ENCODE data around the gene TTLL9.
A peak's percentile ranks its signal among the peaks of the same experiment; 100 is the strongest.
"Not testable (repeated sequence)": the region's sequence is repeated elsewhere in the genome, so short reads cannot be mapped to it uniquely, and the experiment has no call there.

Gene TTLL9

GRCh38 chr20:31890646-31891045, 20.2 kb downstream of the TTLL9 start:
- no peak for DNase-seq

GRCh38 chr20:31894980-31895675, 24.7 kb downstream of the TTLL9 start:
- peak; percentile 24 for DNase-seq

GRCh38 chr20:31896049-31896448, 25.6 kb downstream of the TTLL9 start:
- DNase-seq: no peak

- DNase-seq: no peak
Measured at GRCh38 chr20:31897541-31897940, 27.1 kb downstream of the TTLL9 start.

GRCh38 chr20:31901615-31902014, 31.2 kb downstream of the TTLL9 start:
- peak; percentile 13 for DNase-seq

- no peak for DNase-seq
Measured at GRCh38 chr20:31903627-31904386, 33.4 kb downstream of the TTLL9 start.

- DNase-seq: no peak
Measured at GRCh38 chr20:31906001-31906400, 35.6 kb downstream of the TTLL9 start.

GRCh38 chr20:31907046-31907445, 36.6 kb downstream of the TTLL9 start:
- no peak for DNase-seq

GRCh38 chr20:31908016-31908415, 37.6 kb downstream of the TTLL9 start:
- DNase-seq: no peak

GRCh38 chr20:31908424-31908823, 38.0 kb downstream of the TTLL9 start:
- DNase-seq: no peak

- no peak for DNase-seq
Measured at GRCh38 chr20:31909253-31910070, 39.0 kb downstream of the TTLL9 start.

- no peak for DNase-seq
Measured at GRCh38 chr20:31910071-31910803, 39.8 kb downstream of the TTLL9 start.

- no peak for DNase-seq
Measured at GRCh38 chr20:31913431-31914157, 43.2 kb downstream of the TTLL9 start.

GRCh38 chr20:31914170-31914569, 43.7 kb downstream of the TTLL9 start:
- DNase-seq: no peak

- DNase-seq: no peak
Measured at GRCh38 chr20:31915491-31916280, 45.3 kb downstream of the TTLL9 start.

- DNase-seq: no peak
Measured at GRCh38 chr20:31916708-31917107, 46.3 kb downstream of the TTLL9 start.

- DNase-seq: not testable (repeated sequence)
Measured at GRCh38 chr20:31917962-31918412, 47.6 kb downstream of the TTLL9 start.

GRCh38 chr20:31918466-31919105, 48.2 kb downstream of the TTLL9 start:
- no peak for DNase-seq

GRCh38 chr20:31919410-31920155, 49.1 kb downstream of the TTLL9 start:
- DNase-seq: no peak

All from DMS53 (cell line).